AG04449 (cell line): Measurements from ENCODE around the gene ENOX1.

Experiments
- CTCF ChIA-PET: fragments of 350-600 bp; formaldehyde crosslinking; extraction: SDS; loops from one replicate; lab custom pipeline; 2021; ENCODE audit warnings: antibody characterized with exemption; lab: Yijun Ruan, JAX
- POLR2A ChIA-PET: fragments of 400-600, 350-600 bp; formaldehyde crosslinking; extraction: SDS; loops from one replicate; lab custom pipeline; 2020; ENCODE audit warnings: antibody characterized with exemption, inconsistent platforms; lab: Yijun Ruan, JAX
- DNase-seq: peaks from one replicate; pipeline ENCODE4 v3.0.0-alpha.2; 2010; ENCODE audit warnings: low read depth, low spot score
- H3K4me3 ChIP-seq: 2 replicates; pipeline ENCODE4 v1.5.1; 2011; ENCODE audit warnings: low read depth, mild to moderate bottlenecking, control low read depth, low read length
- CTCF ChIP-seq: IDR thresholded peaks from one replicate; pipeline ENCODE4 v1.5.1; 2011; ENCODE audit warnings: mild to moderate bottlenecking, moderate library complexity, low read length, control low read depth, inconsistent platforms; ENCODE audit not compliant: insufficient read depth; ENCODE audit errors: missing control alignments

ENOX1 gene

DNA sequence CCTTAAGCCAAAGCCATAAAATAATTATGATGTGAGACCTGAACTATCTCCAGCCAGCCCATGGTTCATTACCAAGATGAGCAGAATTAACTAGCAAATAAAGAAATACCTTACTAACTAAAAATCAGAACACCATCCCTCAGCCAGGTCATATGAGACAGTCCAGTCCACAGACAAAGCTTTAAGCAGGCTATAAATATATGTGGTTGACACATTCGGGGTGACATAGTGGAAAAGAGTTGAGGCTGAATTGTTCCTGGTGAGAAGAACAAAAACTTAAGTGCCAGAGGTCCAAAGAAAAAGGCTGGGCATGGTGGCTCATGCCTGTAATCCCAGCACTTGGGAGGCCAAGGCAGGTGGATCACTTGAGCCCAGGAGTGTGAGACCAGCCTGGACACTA is 30.9 kb downstream of the ENOX1 start:
- ChIA-PET POLR2A (no interaction called here), CTCF (no interaction called here)
- no peak for DNase-seq

GRCh38 chr13:43751624-43752023 is 35.1 kb downstream of the ENOX1 start:
- POLR2A ChIA-PET, result no interaction called here
- CTCF ChIA-PET, result no interaction called here
- TF ChIP-seq CTCF, result no peak
- DNase-seq, result no peak
- H3K4me3 ChIP-seq, result no peak overlapping the region

More for the DNA sequence above, 30.9 kb downstream of the ENOX1 start:
- H3K4me3 ChIP-seq, result no peak overlapping the region
- no peak for TF ChIP-seq CTCF

GRCh38 chr13:43749503-43749902 is 37.3 kb downstream of the ENOX1 start:
- H3K4me3 ChIP-seq, result no peak overlapping the region
- no peak for TF ChIP-seq CTCF
- ChIA-PET POLR2A (interaction anchor here (0.6 kb wide), 1 partner anchor 237 kb away, joined by 4 read pairs; no protein-coding TSS in a partner anchor), CTCF (no interaction called here)
- DNase-seq, result no peak

- DNase-seq, result no peak
- ChIA-PET CTCF (no interaction called here), POLR2A (no interaction called here)
- no peak overlapping the region for H3K4me3 ChIP-seq
- TF ChIP-seq CTCF, result no peak
These were observed 42.3 kb downstream of the ENOX1 start for GRCh38 chr13:43744261-43745031.

- TF ChIP-seq CTCF, result no peak
- ChIA-PET POLR2A (no interaction called here), CTCF (no interaction called here)
- H3K4me3 ChIP-seq, result no peak overlapping the region
- DNase-seq, result no peak
These were observed 43.9 kb downstream of the ENOX1 start for GRCh38 chr13:43742911-43743310.

DNA sequence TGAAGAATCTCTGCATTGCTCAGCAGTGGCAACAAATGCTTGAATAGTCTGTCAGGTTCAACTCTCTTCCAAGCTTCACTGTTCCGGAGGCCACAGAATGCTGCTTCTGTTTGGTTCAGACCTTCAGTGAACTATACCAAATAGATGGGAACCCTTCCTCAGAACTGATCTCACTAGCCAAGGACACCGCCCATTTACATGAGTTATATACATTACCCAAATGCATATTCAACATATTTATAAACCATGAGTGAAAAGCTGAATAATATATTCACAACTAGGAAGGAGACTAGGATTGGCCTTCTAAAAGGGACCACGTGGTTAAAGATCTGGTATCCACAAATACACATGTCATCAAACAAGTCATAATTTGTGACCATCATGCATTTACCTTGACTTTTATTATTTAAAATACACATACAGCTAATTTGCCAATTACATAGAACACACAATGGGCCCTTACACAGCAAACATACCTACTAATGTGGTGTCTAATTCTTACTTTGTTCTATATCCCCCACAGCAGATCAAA is 49.3 kb downstream of the ENOX1 start:
- no peak for TF ChIP-seq CTCF
- ChIA-PET CTCF (no interaction called here), POLR2A (no interaction called here)
- no peak overlapping the region for H3K4me3 ChIP-seq
- no peak for DNase-seq
